Sigmoid colon (tissue), 7 donors: Measurements from ENCODE around the gene APLP2. TPM values are rescaled to one million over a fixed set of nuclear protein-coding genes. Genes with fewer than 3 reads are reported as not detected.

Source experiments
- DNase-seq: peaks from one replicate; pipeline ENCODE4 v3.0.0-alpha.2; 2019
- H3K27ac ChIP-seq, 4 donors: fragments of 200-600 bp; sonication (generic); one replicate each; pipeline ENCODE4 v1.5.1; 2016 to 2019; ENCODE audit warnings: mild to moderate bottlenecking in 1 of 4
- H3K27me3 ChIP-seq, 3 donors: fragments of 200-600 bp; sonication (generic); one replicate each; pipeline ENCODE4 v1.5.1; 2019; ENCODE audit warnings: mild to moderate bottlenecking in 1 of 3
- H3K36me3 ChIP-seq, 4 donors: fragments of 200-600 bp; sonication (generic); one replicate each; pipeline ENCODE4 v1.5.1; 2016 to 2019
- H3K4me1 ChIP-seq, 4 donors: fragments of 200-600 bp; sonication (generic); one replicate each; pipeline ENCODE4 v1.5.1; 2017 to 2019
- H3K4me3 ChIP-seq, 4 donors: fragments of 200-600 bp; sonication (generic); one replicate each; pipeline ENCODE4 v1.5.1; 2017 to 2019; ENCODE audit warnings: mild to moderate bottlenecking in 2 of 4, moderate library complexity in 1 of 4
- H3K9me3 ChIP-seq, 4 donors: fragments of 200-600 bp in 3 of 4; sonication (generic) in 3 of 4; one replicate each; pipeline versions ENCODE4 v1.5.1 to v1.6.1; 2013 to 2019
- EP300 ChIP-seq, 4 donors: sonication (generic); formaldehyde crosslinking; IDR thresholded peaks; one replicate each; pipeline ENCODE4 v1.6.1; 2017; ENCODE audit warnings: antibody characterized with exemption in 4 of 4
- POLR2A ChIP-seq, 2 donors: fragments of 450-650 bp; IDR thresholded peaks; one replicate each; pipeline ENCODE4 v1.6.1; 2016; ENCODE audit warnings: antibody characterized with exemption in 2 of 2, mild to moderate bottlenecking in 2 of 2, moderate library complexity in 2 of 2
- POLR2AphosphoS5 ChIP-seq, 4 donors: sonication (generic); formaldehyde crosslinking; IDR thresholded peaks; one replicate each; pipeline ENCODE4 v1.6.1; 2017; ENCODE audit warnings: antibody characterized with exemption in 4 of 4
- WGBS, 2 donors: extraction: QIAGEN DNeasy Blood & Tissue Kit; methylation state at CpG; one replicate each; pipeline ENCODE4 v1.1.7; 2013; 5-methylcytosine and 5-hydroxymethylcytosine counted together
- intact Hi-C: fragments of 100-400 bp; cut with DNase I; formaldehyde crosslinking; loops from one replicate; pipeline ENCODE4 v1.15.1; 2023
- polyA plus RNA-seq, 3 donors: library from polyadenylated mRNA; stranded (reverse); fragments of 200-250 nt; gene quantifications; one replicate each; pipeline ENCODE4 v1.2.3, GENCODE V29; 2013
- total RNA-seq, 4 donors: library from RNA; depleted of rRNA; stranded (reverse); fragments of >200 nt; gene quantifications; one replicate each; pipeline ENCODE4 v1.1.0, GENCODE V29; 2016
- TF ChIP-seq, protein P1 (sequence below), 4 experiments: fragments of 450-650 bp in 3 of 4; fragments of 200-600 bp in 1 of 4; IDR thresholded peaks; one replicate each; pipeline ENCODE4 v1.5.1; 2016 to 2019; ENCODE audit warnings: antibody characterized with exemption in 4 of 4, mild to moderate bottlenecking in 3 of 4, moderate library complexity in 2 of 4
- donor health status: healthy with polysubstance abuse.
- donor health status: Bipolar disorder and iron deficiency.
- donor health status: healthy.

The APLP2 gene
- total and polyA plus RNA-seq, 7 donors = 39.0 to 276 (median 247) TPM

DNA sequence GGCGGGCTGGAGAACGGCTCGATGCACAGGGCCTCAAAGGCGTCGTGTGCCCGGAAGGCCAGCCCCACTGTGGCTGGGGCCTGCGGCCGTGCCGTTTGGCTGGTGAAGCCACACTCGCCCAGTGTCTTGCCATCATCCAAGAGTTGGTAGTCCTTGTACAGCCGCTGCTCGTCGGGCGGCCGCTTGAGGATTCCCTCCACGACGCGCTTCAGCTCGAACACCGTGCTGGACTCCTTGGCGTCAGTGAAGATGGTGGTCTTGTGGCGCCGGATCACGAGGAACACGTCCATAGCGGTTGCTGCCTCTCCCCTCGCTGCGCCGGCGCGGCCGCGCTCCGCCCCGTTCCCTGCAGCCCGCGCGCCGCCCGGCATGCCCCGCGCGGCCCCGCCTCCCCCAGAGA lies 36.8 kb upstream of the APLP2 start:
- TF ChIP-seq POLR2AphosphoS5 (IDR thresholded peaks at IDR 0.05) (no peak), EP300 (IDR thresholded peaks at IDR 0.05) (no peak), POLR2A (IDR thresholded peaks at IDR 0.05) (no peak)
- TF ChIP-seq, protein P1, sequence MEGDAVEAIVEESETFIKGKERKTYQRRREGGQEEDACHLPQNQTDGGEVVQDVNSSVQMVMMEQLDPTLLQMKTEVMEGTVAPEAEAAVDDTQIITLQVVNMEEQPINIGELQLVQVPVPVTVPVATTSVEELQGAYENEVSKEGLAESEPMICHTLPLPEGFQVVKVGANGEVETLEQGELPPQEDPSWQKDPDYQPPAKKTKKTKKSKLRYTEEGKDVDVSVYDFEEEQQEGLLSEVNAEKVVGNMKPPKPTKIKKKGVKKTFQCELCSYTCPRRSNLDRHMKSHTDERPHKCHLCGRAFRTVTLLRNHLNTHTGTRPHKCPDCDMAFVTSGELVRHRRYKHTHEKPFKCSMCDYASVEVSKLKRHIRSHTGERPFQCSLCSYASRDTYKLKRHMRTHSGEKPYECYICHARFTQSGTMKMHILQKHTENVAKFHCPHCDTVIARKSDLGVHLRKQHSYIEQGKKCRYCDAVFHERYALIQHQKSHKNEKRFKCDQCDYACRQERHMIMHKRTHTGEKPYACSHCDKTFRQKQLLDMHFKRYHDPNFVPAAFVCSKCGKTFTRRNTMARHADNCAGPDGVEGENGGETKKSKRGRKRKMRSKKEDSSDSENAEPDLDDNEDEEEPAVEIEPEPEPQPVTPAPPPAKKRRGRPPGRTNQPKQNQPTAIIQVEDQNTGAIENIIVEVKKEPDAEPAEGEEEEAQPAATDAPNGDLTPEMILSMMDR (IDR thresholded peaks at IDR 0.05) = no peak
- 95% methylated on average over 44 of the region's 44 CpGs for WGBS, 2 donors
- no peak overlapping the region for H3K27ac ChIP-seq
- DNase-seq = no peak
- H3K9me3 ChIP-seq = no peaks in the 10 kb centered on the region
- no peaks in the 10 kb centered on the region for H3K27me3 ChIP-seq
- no peaks in the 10 kb centered on the region for H3K4me1 ChIP-seq
- intact Hi-C loops = no loop called here
- no peak overlapping the region for H3K4me3 ChIP-seq
- no peaks in the 10 kb centered on the region for H3K36me3 ChIP-seq

DNA sequence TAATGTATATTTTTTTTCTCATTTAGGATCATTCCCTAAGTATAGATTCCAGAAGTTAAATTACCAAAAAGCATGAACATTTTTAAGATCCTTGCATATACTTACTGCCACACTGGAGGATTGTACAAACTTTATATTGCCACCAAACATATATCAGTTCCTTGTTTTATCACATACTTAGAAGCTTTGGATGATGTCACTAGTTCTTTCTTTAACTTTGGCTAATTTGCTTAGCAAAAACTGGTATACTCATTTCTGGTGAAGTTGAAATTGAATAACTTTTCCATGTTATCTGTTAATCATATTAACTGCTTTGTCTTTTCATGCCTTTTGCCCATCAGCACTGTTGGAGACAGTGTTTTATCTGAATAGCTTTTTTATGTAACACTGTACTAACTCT lies 35.5 kb upstream of the APLP2 start:
- TF ChIP-seq, protein P1 (IDR thresholded peaks at IDR 0.05) = no peak
- TF ChIP-seq POLR2A (IDR thresholded peaks at IDR 0.05) (no peak), EP300 (IDR thresholded peaks at IDR 0.05) (no peak), POLR2AphosphoS5 (IDR thresholded peaks at IDR 0.05) (no peak)
- Histone ChIP-seq H3K9me3 (no peaks in the 10 kb centered on the region), H3K36me3 (no peaks in the 10 kb centered on the region), H3K27ac (no peak overlapping the region), H3K4me3 (no peak overlapping the region), H3K4me1 (no peaks in the 10 kb centered on the region), H3K27me3 (no peaks in the 10 kb centered on the region)
- no peak for DNase-seq
- intact Hi-C loops = no loop called here

DNA sequence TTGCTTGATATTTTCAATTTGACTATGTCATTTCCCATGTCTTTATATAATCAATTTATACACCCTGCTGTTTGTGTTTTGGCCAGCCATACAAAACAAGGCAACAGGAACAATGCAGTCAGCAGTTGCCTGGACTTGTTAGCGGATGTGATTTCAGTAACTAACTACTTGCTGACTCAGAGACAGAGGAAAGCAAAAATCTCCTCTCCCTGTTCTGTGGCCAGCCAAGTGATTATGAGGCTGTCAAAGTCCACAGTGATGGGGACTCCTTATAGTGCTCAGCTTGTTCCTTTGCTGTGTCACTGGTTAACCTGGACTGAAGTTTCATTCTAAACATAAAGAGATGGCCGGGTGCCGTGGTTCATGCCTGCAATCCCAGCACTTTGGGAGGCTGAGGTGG lies 32.6 kb upstream of the APLP2 start:
- intact Hi-C loops = no loop called here
- no peak overlapping the region for H3K27ac ChIP-seq
- no peaks in the 10 kb centered on the region for H3K9me3 ChIP-seq
- DNase-seq = no peak
- H3K4me1 ChIP-seq = no peaks in the 10 kb centered on the region
- TF ChIP-seq EP300 (IDR thresholded peaks at IDR 0.05) (no peak), POLR2A (IDR thresholded peaks at IDR 0.05) (no peak), POLR2AphosphoS5 (IDR thresholded peaks at IDR 0.05) (no peak)
- TF ChIP-seq, protein P1 (IDR thresholded peaks at IDR 0.05) = no peak
- 20 to 64% methylated on average over 3 of the region's 3 CpGs for WGBS, 2 donors
- H3K4me3 ChIP-seq = no peak overlapping the region
- no peaks in the 10 kb centered on the region for H3K27me3 ChIP-seq
- H3K36me3 ChIP-seq = no peaks in the 10 kb centered on the region

DNA sequence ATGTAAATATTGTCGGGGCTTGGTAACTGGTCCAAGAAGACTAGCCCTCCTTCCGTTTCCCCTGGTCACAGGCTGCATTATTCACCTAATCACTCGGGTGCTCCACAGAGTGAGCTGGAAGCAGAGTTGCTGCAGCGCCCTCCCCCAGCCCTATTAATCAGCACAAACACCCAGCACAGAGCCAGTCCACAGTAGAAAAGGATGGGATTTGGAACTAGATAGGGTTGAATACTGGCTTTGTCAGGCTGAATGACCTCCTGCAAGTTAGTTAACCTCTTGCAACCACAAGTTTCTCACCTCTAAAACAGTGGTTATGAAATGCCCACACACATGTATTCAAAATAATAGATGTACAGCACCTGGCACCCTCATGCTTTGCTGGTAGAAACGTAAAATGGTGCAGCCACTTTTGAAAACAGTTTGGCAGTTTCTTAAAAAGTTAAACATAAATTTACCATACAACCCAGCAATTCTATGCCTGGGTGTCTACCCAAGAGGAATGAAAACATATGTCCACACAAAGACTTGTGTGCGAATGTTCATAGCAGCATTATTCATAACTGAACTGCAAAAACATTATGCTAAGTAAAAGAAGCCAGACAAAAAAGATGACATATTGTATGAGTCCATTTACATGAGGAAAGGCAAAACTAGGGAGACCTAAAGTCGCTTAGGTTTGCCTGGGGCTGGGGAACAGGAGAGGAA lies 31.7 kb upstream of the APLP2 start:
- Histone ChIP-seq H3K36me3 (no peaks in the 10 kb centered on the region), H3K4me1 (no peaks in the 10 kb centered on the region), H3K27me3 (no peaks in the 10 kb centered on the region), H3K27ac (no peak overlapping the region), H3K4me3 (no peak overlapping the region), H3K9me3 (no peaks in the 10 kb centered on the region)
- TF ChIP-seq POLR2A (IDR thresholded peaks at IDR 0.05) = no peak
- TF ChIP-seq POLR2AphosphoS5 (IDR thresholded peaks at IDR 0.05) = no peak
- TF ChIP-seq, protein P1 (IDR thresholded peaks at IDR 0.05) = no peak
- no peak for TF ChIP-seq EP300 (IDR thresholded peaks at IDR 0.05)
- intact Hi-C loops = no loop called here
- WGBS, 2 donors = 74 to 79% methylated on average over 7 of the region's 7 CpGs
- no peak for DNase-seq
